B cell (primary cell): ENCODE data around the gene ZBTB16. TPM values are rescaled to one million over a fixed set of nuclear protein-coding genes. Genes with fewer than 3 reads are reported as not detected.

Experiments used
- ATAC-seq: fragments of 200-7000 bp; cut with Tn5 transposase; one replicate; pipeline ENCODE4 v1.10.0; 2021; ENCODE audit warnings: low read depth, mild to moderate bottlenecking, moderate number of reproducible peaks, moderate library complexity
- CTCF ChIA-PET: fragments of 350-600 bp; sonication (Branson Sonifier 250); formaldehyde crosslinking; loops from one replicate; lab custom pipeline; 2021; ENCODE audit warnings: antibody characterized with exemption, inconsistent platforms; lab: Charles Lee
- POLR2A ChIA-PET: fragments of 350-600 bp; sonication (Branson Sonifier 250); formaldehyde crosslinking; loops from one replicate; lab custom pipeline; 2021; ENCODE audit warnings: antibody characterized with exemption; lab: Charles Lee
- DNase-seq: peaks from one replicate; pipeline ENCODE4 v3.0.0; 2013
- H2AFZ ChIP-seq: 2 replicates; pipeline ENCODE4 v1.6.1; 2012; ENCODE audit warnings: mild to moderate bottlenecking, low read depth, low read length; ENCODE audit not compliant: insufficient read depth, poor library complexity, severe bottlenecking
- H3K27ac ChIP-seq, 2 donors: 1 replicate in 1 of 2; 2 replicates in 1 of 2; pipeline ENCODE4 v1.5.1; 2012 to 2013; ENCODE audit warnings: low read length in 2 of 2, mild to moderate bottlenecking in 2 of 2, moderate library complexity in 1 of 2
- H3K27me3 ChIP-seq, 4 experiments: fragments of 200-600 bp in 1 of 4; sonication (generic) in 1 of 4; replicated peaks in 1 of 4; 1 replicate in 2 of 4; 2 replicates in 2 of 4; pipeline versions ENCODE4 v1.6.1 to v1.7.0; 2013 to 2016; ENCODE audit warnings: low read length in 3 of 4, mild to moderate bottlenecking in 2 of 4, mixed read lengths in 1 of 4, moderate library complexity in 1 of 4; ENCODE audit not compliant: insufficient read depth in 4 of 4, control insufficient read depth in 3 of 4; ENCODE audit errors: control extremely low read depth in 1 of 4
- H3K36me3 ChIP-seq, 2 experiments: replicated peaks in 1 of 2; 1 replicate in 1 of 2; 2 replicates in 1 of 2; pipeline versions ENCODE4 v1.6.1 to v1.7.1; 2013; ENCODE audit warnings: low read length in 1 of 2; ENCODE audit not compliant: insufficient read depth in 2 of 2, control insufficient read depth in 1 of 2; ENCODE audit errors: control extremely low read depth in 1 of 2, extremely low read depth in 1 of 2
- H3K4me1 ChIP-seq, 2 donors: fragments of 200-600 bp in 1 of 2; sonication (generic) in 1 of 2; 1 replicate in 1 of 2; 2 replicates in 1 of 2; pipeline versions ENCODE4 v1.5.1 to v1.6.1; 2013 to 2017; ENCODE audit warnings: low read length in 2 of 2; ENCODE audit not compliant: control insufficient read depth in 2 of 2, insufficient read depth in 2 of 2
- H3K4me2 ChIP-seq: replicated peaks from 2 replicates; pipeline ENCODE3; 2012; ENCODE audit warnings: mild to moderate bottlenecking, low read depth, low read length; ENCODE audit not compliant: poor library complexity, severe bottlenecking
- H3K4me3 ChIP-seq, 5 experiments: fragments of 200-600 bp in 1 of 5; sonication (generic) in 1 of 5; 1 replicate in 3 of 5; 2 replicates in 2 of 5; pipeline versions ENCODE4 v1.5.1 to v1.7.0; 2011 to 2016; ENCODE audit warnings: low read length in 4 of 5, mild to moderate bottlenecking in 4 of 5, low read depth in 2 of 5, control low read depth in 1 of 5, moderate library complexity in 1 of 5; ENCODE audit not compliant: insufficient read depth in 1 of 5; ENCODE audit errors: control extremely low read depth in 1 of 5, extremely low read depth in 1 of 5
- H3K79me2 ChIP-seq: fragments of 200-600 bp; sonication (generic); one replicate; pipeline ENCODE4 v1.6.0; 2016; ENCODE audit warnings: low read length; ENCODE audit not compliant: control insufficient read depth, insufficient read depth
- H3K9ac ChIP-seq: fragments of 200-600 bp; sonication (generic); 2 replicates; pipeline ENCODE4 v1.6.1; 2017; ENCODE audit warnings: mild to moderate bottlenecking, low read length, moderate library complexity
- H3K9me3 ChIP-seq, 3 donors: one replicate each; pipeline versions ENCODE4 v1.6.1 to v1.7.1; 2013; ENCODE audit warnings: low read length in 2 of 3; ENCODE audit not compliant: control insufficient read depth in 2 of 3, insufficient read depth in 1 of 3; ENCODE audit errors: control extremely low read depth in 1 of 3
- H4K20me1 ChIP-seq: 2 replicates; pipeline ENCODE4 v1.6.0; 2012; ENCODE audit warnings: mild to moderate bottlenecking, low read length; ENCODE audit not compliant: insufficient read depth, control insufficient read depth, poor library complexity, severe bottlenecking
- H3K27ac Mint-ChIP-seq: one replicate; pipeline ENCODE4 v1.8.0; 2021; ENCODE audit warnings: mixed read lengths
- H3K27me3 Mint-ChIP-seq: one replicate; pipeline ENCODE4 v1.8.0; 2021; ENCODE audit warnings: mixed read lengths
- H3K4me1 Mint-ChIP-seq: one replicate; pipeline ENCODE4 v1.8.0; 2021; ENCODE audit warnings: mixed read lengths
- H3K4me3 Mint-ChIP-seq: one replicate; pipeline ENCODE4 v1.8.0; 2021; ENCODE audit warnings: mixed read lengths
- H3K9me3 Mint-ChIP-seq: one replicate; pipeline ENCODE4 v1.8.0; 2022; ENCODE audit warnings: mixed read lengths; ENCODE audit not compliant: insufficient read depth
- CTCF ChIP-seq: fragments of 200-600 bp; IDR thresholded peaks from one replicate; pipeline ENCODE4 v1.8.0; 2022; ENCODE audit warnings: antibody characterized with exemption, mild to moderate bottlenecking
- EZH2 ChIP-seq: IDR thresholded peaks from 2 replicates; pipeline ENCODE4 v1.6.1; 2012; ENCODE audit warnings: borderline replicate concordance, low read depth, mild to moderate bottlenecking, moderate library complexity, low read length; ENCODE audit not compliant: insufficient read depth, poor library complexity, severe bottlenecking
- WGBS: methylation state at CpG from one replicate; pipeline ENCODE4 v1.1.5; 2013; ENCODE audit warnings: missing lambda C conversion rate; ENCODE audit not compliant: insufficient coverage; 5-methylcytosine and 5-hydroxymethylcytosine counted together
- intact Hi-C: fragments of 100-400 bp; cut with micrococcal nuclease; formaldehyde crosslinking; loops from one replicate; pipeline ENCODE4 v1.10.0; 2022
- polyA plus RNA-seq: library from polyadenylated mRNA; depleted of rRNA; stranded (reverse); fragments of >200 nt; gene quantifications from 2 replicates; pipeline ENCODE4 v1.2.3, GENCODE V29; 2012
- total RNA-seq, 2 donors: library from RNA; stranded (reverse); fragments of 120-200 nt in 1 of 2; gene quantifications; 1 replicate in 1 of 2; 2 replicates in 1 of 2; pipeline versions ENCODE4 v1.2.3 to v1.2.4, GENCODE V29; 2013 to 2022

The ZBTB16 gene
- total and polyA plus RNA-seq, 2 donors (not counting 1 experiment from before 2014, with no cell fraction given) = 16.0 to 20.6 TPM

DNA sequence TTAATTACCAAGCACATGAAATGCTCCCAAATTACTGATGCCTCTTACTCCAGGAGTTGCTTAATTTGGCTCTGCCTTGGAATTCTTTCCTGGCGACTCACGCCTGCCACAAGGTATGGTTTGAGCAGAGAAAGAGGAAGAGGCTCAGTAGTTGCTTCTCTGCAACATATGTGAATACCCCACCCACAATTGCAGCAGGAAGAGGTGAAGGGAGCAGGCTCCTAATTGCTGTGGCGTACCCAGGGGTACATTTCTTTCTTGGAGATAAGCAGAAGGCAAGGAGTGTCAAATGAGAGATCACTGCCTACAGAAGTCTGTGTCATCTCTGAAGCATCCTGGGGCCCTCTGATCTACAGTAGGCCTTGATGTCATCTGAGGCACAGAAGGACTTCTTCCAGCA is 226.1 kb downstream of the ZBTB16 start:
- no peak for TF ChIP-seq EZH2
- no peak for TF ChIP-seq CTCF
- no peak overlapping the region for H3K4me3 ChIP-seq
- POLR2A ChIA-PET = no interaction called here
- H3K9me3 Mint-ChIP-seq = no peaks in the 10 kb centered on the region
- intact Hi-C loops = no loop called here
- H3K36me3 ChIP-seq = no peaks in the 10 kb centered on the region
- ATAC-seq (no peak), DNase-seq (no peak)
- H3K9me3 ChIP-seq = no peaks in the 10 kb centered on the region
- no peak overlapping the region for H3K4me2 ChIP-seq
- H3K9ac ChIP-seq = no peak overlapping the region
- H3K27ac ChIP-seq = no peak overlapping the region
- peaks cover 0 to 4% (median 0%) of the 10 kb centered on the region in 4 experiments for H3K27me3 ChIP-seq
- CTCF ChIA-PET = no interaction called here
- H4K20me1 ChIP-seq = no peaks in the 10 kb centered on the region
- no peaks in the 10 kb centered on the region for H3K79me2 ChIP-seq
- no peaks in the 10 kb centered on the region for H3K4me1 Mint-ChIP-seq
- no peak overlapping the region for H3K27ac Mint-ChIP-seq
- H2AFZ ChIP-seq = no peak overlapping the region
- 80% methylated on average over 1 of the region's 3 CpGs for WGBS
- peaks cover 11% of the 10 kb centered on the region for H3K27me3 Mint-ChIP-seq
- no peak overlapping the region for H3K4me3 Mint-ChIP-seq
- H3K4me1 ChIP-seq = no peaks in the 10 kb centered on the region

- H3K9me3 ChIP-seq = no peaks in the 10 kb centered on the region
- no peak overlapping the region for H3K4me2 ChIP-seq
- no peak overlapping the region for H2AFZ ChIP-seq
- intact Hi-C loops = no loop called here
- peaks cover 0 to under 1% (median 0%) of the 10 kb centered on the region in 4 experiments for H3K27me3 ChIP-seq
- Mint-ChIP-seq H3K4me1 (no peaks in the 10 kb centered on the region), H3K27me3 (peaks cover 13% of the 10 kb centered on the region), H3K4me3 (no peak overlapping the region), H3K9me3 (no peaks in the 10 kb centered on the region), H3K27ac (no peak overlapping the region)
- ATAC-seq (no peak), DNase-seq (no peak)
- H4K20me1 ChIP-seq = no peaks in the 10 kb centered on the region
- H3K79me2 ChIP-seq = no peaks in the 10 kb centered on the region
- no peaks in the 10 kb centered on the region for H3K36me3 ChIP-seq
- no CpG with 5 or more reads among the region's 3 CpGs for WGBS
- H3K4me3 ChIP-seq = no peak overlapping the region
- TF ChIP-seq EZH2 (no peak), CTCF (no peak)
- no peak overlapping the region for H3K9ac ChIP-seq
- ChIA-PET POLR2A (no interaction called here), CTCF (no interaction called here)
- H3K27ac ChIP-seq = no peak overlapping the region
- H3K4me1 ChIP-seq = no peaks in the 10 kb centered on the region
These were observed 226.7 kb downstream of the ZBTB16 start for GRCh38 chr11:114286229-114286628.
